ENCODE measurements around the gene SEMA4C.

The SEMA4C gene

DNA sequence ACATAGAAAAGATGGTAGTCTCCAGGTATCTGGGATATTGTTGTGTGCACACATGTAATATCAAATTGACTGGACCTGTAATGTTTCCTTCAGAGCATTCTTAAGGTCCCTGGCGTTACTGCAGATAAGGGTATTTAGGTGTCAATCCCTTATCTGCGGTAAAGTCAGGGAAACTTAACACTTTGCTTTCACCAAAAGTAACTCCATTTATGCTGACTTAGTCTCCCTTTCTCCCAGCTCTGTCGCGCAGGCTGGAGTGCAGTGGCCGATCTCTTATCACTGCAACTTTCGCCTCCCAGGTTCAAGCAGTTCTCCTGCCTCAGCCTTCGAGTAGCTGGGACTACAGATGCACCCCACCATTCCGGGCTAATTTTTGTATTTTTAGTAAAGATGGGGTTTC lies 52.0 kb downstream of the SEMA4C start:
- DNase-seq, result no peak

DNA sequence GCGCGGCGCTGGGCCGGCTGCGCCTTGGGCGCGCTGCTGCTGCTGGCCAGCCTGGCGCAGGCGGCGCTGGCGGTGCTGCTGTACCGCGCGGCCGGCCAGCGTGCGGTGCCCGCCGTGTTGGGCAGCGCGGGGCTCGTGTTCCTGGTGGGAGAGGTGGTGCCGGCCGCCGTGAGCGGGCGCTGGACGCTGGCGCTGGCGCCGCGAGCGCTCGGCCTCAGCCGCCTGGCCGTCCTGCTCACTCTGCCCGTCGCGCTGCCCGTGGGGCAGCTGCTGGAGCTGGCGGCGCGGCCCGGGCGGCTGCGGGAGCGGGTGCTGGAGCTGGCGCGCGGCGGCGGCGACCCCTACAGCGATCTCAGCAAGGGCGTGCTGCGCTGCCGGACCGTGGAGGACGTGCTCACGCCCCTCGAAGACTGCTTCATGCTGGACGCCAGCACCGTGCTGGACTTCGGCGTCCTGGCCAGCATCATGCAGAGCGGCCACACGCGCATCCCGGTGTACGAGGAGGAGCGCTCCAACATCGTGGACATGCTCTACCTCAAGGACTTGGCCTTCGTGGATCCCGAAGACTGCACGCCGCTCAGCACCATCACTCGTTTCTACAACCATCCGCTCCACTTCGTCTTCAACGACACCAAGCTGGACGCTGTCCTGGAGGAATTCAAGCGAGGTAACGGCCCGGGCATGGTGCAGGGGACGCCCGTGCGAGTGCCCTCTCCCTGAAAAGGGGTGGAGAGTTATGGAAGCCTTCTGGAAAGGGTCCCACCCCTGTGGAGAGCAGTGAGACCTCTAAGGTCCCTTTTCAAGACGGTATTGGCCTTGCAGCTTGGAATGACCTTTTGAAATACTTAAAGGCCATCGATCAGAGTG lies 52.8 kb downstream of the SEMA4C start:
- no peak for DNase-seq

DNA sequence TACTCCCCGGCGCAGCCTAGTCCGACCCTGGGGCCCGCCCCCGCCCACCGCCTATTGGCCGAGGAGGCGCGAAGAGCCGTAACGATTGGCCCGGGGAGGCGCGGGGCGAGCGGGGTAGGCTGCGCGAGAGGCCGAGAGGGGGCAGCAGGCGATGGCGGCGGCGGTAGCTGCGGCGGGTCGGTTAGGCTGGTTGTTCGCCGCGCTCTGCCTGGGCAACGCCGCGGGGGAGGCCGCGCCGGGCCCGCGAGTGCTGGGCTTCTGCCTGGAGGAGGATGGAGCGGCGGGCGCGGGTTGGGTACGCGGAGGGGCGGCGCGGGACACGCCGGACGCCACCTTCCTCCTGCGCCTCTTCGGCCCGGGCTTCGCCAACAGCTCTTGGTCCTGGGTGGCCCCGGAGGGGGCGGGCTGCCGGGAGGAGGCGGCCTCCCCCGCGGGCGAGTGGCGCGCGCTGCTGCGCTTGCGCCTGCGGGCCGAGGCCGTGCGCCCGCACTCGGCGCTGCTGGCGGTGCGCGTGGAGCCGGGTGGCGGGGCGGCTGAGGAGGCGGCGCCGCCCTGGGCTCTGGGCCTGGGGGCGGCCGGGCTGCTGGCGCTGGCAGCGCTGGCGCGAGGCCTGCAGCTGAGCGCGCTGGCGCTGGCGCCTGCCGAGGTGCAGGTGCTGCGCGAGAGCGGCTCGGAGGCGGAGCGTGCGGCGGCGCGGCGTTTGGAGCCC lies 53.6 kb downstream of the SEMA4C start, which contains the start of gene CNNM3:
Gene CNNM3 (plus strand): TSS at position 142 of the 709 bp plus-strand sequence. CDS start 10 bp downstream, at position 152.
- peak; percentile 78 for DNase-seq

DNA sequence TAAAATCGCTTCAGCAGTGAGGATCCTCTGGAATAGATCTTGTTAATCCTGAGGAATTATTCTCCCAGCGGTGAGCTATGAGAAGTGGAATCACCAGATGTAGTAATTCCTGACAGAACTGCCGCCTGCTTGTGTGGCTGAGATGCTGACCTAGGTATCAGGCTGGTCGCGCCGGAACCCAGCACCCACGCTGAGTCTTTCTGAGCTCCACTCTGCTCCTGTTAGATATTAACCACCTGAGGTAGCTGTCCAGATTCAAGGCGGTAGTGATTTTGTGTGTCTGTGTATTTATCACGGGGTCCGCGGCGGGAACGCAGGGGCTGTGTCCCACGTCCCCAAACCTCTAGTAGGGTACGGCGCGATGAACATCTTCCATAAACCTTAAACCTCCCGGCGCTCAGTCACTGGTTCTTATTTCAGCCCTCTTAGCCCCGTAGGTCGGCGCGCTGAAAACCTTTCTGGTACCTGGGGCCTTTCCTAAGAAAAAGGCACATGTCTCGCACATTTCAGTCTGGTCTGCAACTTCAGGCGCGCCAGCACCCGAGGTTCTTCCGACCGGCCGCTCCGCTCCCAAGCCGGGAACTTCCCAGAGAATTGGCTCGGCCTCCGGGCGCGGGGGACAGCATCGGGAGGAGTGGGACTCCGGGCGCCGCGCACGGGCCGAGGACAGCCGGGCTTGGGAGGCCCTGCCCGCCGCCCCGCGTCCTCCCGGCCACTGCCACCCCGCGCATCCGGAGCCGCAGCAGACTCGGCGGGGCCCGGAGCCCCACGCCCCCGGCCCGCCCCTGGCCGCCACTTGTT lies 54.4 kb downstream of the SEMA4C start:
- DNase-seq, result no peak

DNA sequence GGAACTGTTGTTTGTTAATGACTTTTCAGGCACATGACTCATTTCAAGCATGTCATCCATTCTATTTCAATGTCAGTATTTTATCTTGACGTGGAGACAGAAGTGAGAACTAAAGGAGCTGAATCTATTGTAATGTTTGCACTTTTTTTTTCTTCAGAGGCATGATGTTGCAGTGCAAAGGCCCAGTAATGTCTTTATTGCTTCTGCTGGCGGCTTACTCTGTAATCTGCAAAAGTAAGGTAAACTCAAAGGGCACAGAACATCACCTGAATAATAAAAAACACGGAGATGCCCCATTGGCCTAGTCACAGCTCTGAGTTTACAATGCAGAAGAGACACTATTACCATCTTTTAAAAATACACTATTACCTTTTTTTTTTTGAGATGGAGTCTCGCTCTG lies 56.2 kb downstream of the SEMA4C start:
- no peak for DNase-seq

DNA sequence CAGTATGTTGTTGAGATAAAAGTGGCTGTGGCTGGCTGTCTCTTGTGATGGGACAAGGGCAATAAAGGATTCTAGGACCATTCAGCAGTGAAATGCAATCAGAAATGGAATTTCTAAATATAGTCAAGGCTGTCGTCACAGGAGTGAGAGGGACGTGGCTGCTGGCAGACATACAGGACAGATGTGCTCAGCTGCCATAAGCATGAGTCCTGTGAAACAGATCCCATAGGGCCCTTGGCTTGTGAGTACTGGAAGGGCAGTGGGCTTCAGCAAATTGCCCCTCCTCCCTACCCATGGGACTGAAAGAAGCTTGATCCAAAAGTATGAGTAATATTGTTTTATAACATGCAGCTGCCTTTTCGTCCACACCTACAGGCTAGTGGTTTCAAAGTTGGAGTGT lies 58.0 kb downstream of the SEMA4C start:
- no peak for DNase-seq

DNA sequence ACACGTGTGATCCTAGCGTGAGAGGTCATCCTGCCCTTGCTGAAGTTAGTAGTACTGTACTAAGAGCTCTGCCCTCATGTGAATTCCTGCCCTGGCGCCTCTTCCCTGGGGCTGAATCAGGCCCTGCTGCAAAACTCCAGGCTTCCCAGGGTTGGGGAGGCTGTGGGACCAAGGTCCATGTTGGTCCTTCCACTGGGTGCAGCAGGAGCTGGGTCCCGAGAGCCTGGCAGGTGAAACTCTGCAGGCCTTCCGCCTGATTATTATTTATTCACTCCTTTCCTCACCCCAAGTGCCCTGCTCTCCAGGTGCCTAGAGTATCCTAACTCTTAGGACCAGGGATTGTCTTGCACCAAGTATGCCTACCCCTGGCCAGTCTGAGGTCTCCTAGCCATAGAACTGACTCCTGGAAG lies 59.1 kb downstream of the SEMA4C start:
- no peak for DNase-seq

DNA sequence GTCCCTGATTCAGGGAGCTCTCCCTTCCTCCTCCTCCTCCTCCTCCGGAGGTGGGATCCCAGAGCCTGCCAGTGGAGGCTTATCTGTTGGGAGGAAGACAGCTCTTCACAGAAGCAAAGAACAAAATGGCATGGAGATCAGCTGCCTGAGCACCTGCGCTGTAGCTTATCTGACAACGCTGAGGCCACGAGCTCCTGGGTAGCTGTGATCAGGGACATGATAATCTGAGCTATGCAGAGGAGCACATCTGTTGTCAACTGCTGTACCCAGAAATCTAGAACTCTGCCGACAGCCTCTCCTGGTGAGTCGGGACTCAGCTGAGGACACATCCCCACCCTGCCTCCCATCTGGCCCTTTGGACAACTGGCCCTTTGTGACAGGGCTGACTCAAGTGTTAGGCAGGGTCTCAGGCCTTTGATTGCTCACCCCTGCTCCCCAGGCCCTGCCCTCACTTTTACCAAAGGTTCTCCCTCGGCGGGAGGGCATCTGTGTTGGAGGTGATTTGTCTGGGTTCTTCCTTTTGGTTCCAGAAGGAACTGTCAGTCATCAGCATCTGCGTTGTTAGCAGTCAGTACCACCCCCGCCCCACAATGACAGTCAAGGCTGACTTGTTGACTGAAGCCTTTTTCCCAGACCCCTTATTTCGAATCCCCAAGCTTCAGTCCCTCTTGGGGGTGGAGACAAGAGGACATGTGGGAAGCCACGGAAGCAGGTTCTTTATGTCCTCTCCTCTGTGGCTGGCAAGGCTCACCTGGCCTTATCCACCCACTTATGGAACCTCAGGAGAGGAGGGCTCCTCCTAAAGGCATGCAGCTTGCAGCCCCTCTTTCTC lies 59.7 kb downstream of the SEMA4C start:
- no peak for DNase-seq

Measured in NCI-H1694 treated with DMSO at 0.1 percent for 48 hours (cell line).